ENCODE data around the gene GFOD1. TPM values are rescaled to one million over a fixed set of nuclear protein-coding genes. Genes with fewer than 3 reads are reported as not detected.

The GFOD1 gene
- total RNA-seq, 1 experiment from 2014 or later, result 4.3 TPM

DNA sequence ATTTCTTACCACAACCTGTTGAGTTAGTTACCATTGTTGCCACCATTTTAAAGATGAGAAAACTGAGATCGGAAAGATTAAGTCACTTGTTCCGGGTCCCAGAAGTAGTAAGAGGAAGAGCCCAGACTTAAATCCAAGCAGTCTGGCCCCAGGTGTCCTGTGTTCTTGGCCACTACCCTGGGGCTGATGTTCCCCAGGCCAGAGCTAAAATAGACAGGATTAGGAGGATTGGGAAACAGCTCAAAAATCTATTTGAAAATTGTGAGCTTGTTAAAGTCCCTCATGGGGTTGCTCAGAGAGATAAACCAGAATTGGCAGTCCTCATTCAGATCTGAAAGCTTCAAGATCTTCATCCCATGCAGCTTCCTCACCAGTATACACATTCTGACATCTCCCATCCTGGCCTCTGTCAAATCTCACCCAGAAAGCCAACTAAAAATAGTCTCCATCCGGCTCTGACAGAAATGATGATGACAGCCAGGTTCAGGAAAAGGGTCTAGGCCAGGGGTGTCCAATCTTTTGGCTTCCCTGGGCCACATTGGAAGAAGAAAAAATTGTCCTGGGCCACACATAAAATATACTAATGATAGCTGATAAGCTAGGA is 62.0 kb downstream of the GFOD1 start:
- DNase-seq (ENCODE audit: low read depth), result no peak

- no peak for DNase-seq (ENCODE audit: low read depth)
Observed at GRCh38 chr6:13423252-13423651, 64.1 kb downstream of the GFOD1 start.

DNA sequence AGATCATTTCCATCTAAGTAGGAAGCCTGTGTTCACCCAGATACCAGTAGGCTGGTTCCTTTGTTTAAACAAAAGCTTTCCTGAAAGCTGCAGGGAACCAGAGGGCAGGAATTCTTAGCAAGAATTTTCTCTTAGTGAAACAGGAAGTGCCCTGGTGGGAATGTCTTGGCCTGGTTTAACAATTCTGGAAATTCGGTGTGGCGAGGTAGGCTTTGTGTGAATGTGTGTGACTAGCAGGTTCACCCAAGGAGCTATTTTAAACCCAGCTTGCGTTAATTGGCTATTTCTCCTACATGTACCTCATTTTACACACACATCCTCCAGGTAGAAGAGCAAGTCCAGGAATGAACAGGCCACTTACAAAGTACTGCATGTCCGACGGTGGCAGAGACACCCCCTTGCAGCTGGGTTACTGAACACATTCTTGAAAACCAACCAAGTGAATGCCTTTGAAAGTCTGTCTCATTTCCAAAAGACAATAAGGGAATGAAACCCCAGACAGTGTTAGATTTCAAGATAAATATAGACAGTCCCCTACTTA is 64.6 kb downstream of the GFOD1 start:
- DNase-seq (ENCODE audit: low read depth), result peak; percentile 71

- no peak for DNase-seq (ENCODE audit: low read depth)
Observed at GRCh38 chr6:13421425-13422059, 65.9 kb downstream of the GFOD1 start.

GRCh38 chr6:13420269-13420668 is 67.1 kb downstream of the GFOD1 start:
- DNase-seq (ENCODE audit: low read depth), result no peak

- DNase-seq (ENCODE audit: low read depth), result no peak
Observed at GRCh38 chr6:13419422-13420195, 67.8 kb downstream of the GFOD1 start.

- no peak for DNase-seq (ENCODE audit: low read depth)
Observed at GRCh38 chr6:13418844-13419243, 68.6 kb downstream of the GFOD1 start.

DNA sequence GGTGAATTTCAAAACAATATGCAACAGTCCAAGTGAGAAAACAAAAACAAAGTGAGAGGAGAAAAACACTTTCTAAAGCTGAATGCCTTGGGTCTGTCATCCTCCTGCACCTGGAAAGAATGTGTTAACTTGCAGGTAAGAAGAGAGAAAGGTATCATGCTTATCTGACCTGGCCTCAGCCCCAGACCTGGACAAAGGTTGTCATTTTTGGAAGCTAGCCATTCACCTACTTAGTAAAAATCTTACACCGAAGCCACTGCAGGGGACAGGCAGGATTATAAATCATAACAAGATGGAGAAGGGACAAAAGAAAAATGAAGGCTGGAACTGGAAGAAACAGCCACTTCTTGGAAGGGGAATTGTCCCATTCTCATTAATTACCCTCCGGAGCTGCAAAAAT is 69.4 kb downstream of the GFOD1 start:
- DNase-seq (ENCODE audit: low read depth), result no peak

- no peak for DNase-seq (ENCODE audit: low read depth)
Observed at GRCh38 chr6:13417431-13417830, 70.0 kb downstream of the GFOD1 start.

- no peak for DNase-seq (ENCODE audit: low read depth)
Observed at GRCh38 chr6:13415283-13415682, 72.1 kb downstream of the GFOD1 start.

- no peak for DNase-seq (ENCODE audit: low read depth)
Observed at GRCh38 chr6:13413900-13414555, 73.4 kb downstream of the GFOD1 start.

- no peak for DNase-seq (ENCODE audit: low read depth)
Observed at GRCh38 chr6:13413466-13413862, 73.9 kb downstream of the GFOD1 start.

GRCh38 chr6:13412639-13413465 is 74.5 kb downstream of the GFOD1 start:
- no peak for DNase-seq (ENCODE audit: low read depth)

DNA sequence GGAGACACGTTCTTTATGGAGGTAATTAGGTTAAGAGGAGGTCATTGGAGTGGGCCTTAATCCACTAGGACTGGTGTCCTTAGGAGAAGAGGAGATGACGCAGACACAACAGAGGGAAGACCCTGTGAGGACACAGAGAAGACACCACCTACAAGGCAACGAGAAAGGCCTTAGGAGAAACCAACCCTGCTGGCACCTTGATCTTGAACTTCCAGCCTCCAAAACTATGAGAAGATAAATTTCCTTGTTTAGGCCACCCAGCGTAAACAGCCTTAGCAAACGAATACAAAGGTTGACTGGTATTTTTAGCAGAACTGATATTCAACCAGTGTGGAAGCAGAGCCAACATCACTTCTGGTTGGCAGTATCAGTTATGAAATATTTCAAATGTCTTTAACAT is 75.2 kb downstream of the GFOD1 start:
- DNase-seq (ENCODE audit: low read depth), result no peak

DNA sequence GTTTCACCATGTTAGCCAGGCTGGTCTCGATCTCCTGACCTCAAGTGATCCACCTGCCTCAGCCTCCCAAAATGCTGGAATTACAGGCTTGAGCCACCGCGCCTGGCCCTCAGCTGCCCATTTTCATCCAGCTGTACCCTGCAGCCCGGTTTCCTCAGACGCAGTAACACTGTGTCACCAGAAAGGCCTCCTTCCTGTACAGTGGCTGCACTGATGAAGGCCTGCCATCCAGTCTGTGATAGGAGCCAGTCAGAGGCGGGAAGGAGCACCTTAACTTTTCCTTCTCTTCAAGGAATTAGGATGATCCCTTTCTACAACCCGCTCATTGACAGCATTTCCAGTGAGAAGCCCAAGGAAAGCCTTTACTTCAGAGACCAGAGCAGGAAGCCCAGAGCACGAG is 75.9 kb downstream of the GFOD1 start:
- no peak for DNase-seq (ENCODE audit: low read depth)

GRCh38 chr6:13409991-13410390 is 77.4 kb downstream of the GFOD1 start:
- no peak for DNase-seq (ENCODE audit: low read depth)

GRCh38 chr6:13407709-13408695 is 79.4 kb downstream of the GFOD1 start:
- peak; percentile 69 for DNase-seq (ENCODE audit: low read depth)

DNA sequence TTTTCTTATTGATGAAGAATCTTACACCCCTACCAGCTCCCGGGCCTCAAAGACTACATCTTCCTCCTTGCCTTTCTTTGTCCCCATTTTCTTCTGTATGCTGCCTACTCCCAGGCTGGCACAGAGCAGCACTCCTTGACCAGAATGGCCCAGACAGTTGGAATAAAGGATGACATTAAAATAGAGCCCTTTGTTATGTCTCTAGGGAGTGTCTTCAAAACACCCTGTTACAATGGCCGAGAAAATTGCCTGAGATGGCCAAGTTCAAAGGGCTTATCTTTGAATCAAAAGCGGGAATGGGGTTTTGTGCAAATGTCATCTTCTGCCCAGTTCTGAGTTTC is 80.1 kb downstream of the GFOD1 start:
- no peak for DNase-seq (ENCODE audit: low read depth)

DNA sequence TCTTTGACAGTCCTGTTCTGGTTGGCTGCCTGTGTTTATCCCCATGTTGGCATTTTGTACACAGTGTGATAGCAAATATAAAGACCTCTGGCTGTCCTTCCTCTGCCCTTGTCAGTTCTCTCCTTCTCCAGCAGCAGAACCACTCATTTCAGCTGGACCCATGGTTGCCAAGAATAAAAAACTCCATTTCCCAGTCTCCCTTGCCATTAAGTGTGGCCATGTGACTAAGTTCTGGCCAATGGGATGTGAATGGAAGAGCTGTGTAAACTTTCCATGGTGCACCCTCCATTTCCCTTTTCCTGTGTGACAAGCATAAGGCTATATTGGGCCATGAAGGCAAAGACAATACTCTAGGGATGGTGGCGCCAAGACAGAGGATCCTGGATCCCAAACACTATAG is 80.6 kb downstream of the GFOD1 start:
- peak; percentile 45 for DNase-seq (ENCODE audit: low read depth)

DNA sequence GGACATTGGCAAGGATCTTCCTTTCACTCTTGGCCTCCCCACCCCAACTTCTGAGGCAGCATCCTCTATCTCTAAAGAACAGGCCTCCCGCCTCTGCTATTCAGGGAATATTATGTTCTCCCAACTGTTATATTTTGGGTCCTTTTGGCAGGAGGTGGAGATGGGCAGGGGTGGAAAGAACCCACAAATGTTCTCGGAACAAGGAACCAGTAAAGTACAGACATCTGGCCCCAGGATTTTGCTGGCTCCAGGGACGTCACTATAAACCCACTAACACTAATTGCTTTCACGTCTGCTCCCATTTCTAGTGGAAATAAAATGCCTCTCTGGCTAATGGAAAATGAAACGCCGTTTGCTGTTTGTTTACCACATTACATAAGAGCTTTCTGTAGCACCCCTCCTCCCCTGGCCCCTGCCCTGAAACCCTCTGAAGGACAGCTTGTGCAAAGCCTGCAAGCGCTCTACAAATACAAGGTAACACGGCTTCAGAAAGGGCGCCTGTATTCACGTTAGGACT is 81.4 kb downstream of the GFOD1 start:
- no peak for DNase-seq (ENCODE audit: low read depth)

Data from M059J (cell line).